ENCODE results near the gene TEX19. TPM values are rescaled to one million over a fixed set of nuclear protein-coding genes. Genes with fewer than 3 reads are reported as not detected.

TEX19 gene
- total RNA-seq, 1 experiment from 2014 or later = not detected

GRCh38 chr17:82390860-82391435 lies 31.9 kb downstream of the TEX19 start:
- peaks cover 26% of the 10 kb centered on the region for H3K27me3 Mint-ChIP-seq (ENCODE audit: unreplicated experiment)
- H3K4me3 Mint-ChIP-seq (ENCODE audit: low read depth, unreplicated experiment) = no peak overlapping the region
- no peak overlapping the region for H3K27ac Mint-ChIP-seq (ENCODE audit: unreplicated experiment)
- intact Hi-C loops (cut with micrococcal nuclease; ENCODE audit: unreplicated experiment) = no loop called here
- peaks cover 11% of the 10 kb centered on the region for H3K4me1 Mint-ChIP-seq (ENCODE audit: low read depth, unreplicated experiment)
- DNase-seq = no peak
- H3K9me3 Mint-ChIP-seq (ENCODE audit: low read depth, unreplicated experiment) = no peaks in the 10 kb centered on the region
- CTCF ChIA-PET = no interaction called here
- no TSS peak for BruUV-seq (replicated peaks)
- H3K36me3 Mint-ChIP-seq (ENCODE audit: insufficient read depth, unreplicated experiment) = peaks cover 4% of the 10 kb centered on the region
- no peak for TF ChIP-seq CTCF (IDR thresholded peaks at IDR 0.05; ENCODE audit: unreplicated experiment)

GRCh38 chr17:82391496-82392066 lies 32.5 kb downstream of the TEX19 start:
- intact Hi-C loops (cut with micrococcal nuclease; ENCODE audit: unreplicated experiment) = no loop called here
- peaks cover 11% of the 10 kb centered on the region for H3K4me1 Mint-ChIP-seq (ENCODE audit: low read depth, unreplicated experiment)
- TF ChIP-seq CTCF (IDR thresholded peaks at IDR 0.05; ENCODE audit: unreplicated experiment) = no peak
- peaks cover 19% of the 10 kb centered on the region for H3K27me3 Mint-ChIP-seq (ENCODE audit: unreplicated experiment)
- no peak for DNase-seq
- no peak overlapping the region for H3K4me3 Mint-ChIP-seq (ENCODE audit: low read depth, unreplicated experiment)
- no TSS peak for BruUV-seq (replicated peaks)
- H3K27ac Mint-ChIP-seq (ENCODE audit: unreplicated experiment) = no peak overlapping the region
- no peaks in the 10 kb centered on the region for H3K9me3 Mint-ChIP-seq (ENCODE audit: low read depth, unreplicated experiment)
- CTCF ChIA-PET = no interaction called here
- H3K36me3 Mint-ChIP-seq (ENCODE audit: insufficient read depth, unreplicated experiment) = peaks cover 4% of the 10 kb centered on the region

- Mint-ChIP-seq H3K27ac (ENCODE audit: unreplicated experiment) (no peak overlapping the region), H3K27me3 (ENCODE audit: unreplicated experiment) (peaks cover 11% of the 10 kb centered on the region), H3K36me3 (ENCODE audit: insufficient read depth, unreplicated experiment) (peaks cover 4% of the 10 kb centered on the region), H3K9me3 (ENCODE audit: low read depth, unreplicated experiment) (no peaks in the 10 kb centered on the region), H3K4me3 (ENCODE audit: low read depth, unreplicated experiment) (no peak overlapping the region), H3K4me1 (ENCODE audit: low read depth, unreplicated experiment) (peaks cover 10% of the 10 kb centered on the region)
- BruUV-seq (replicated peaks) = no TSS peak
- CTCF ChIA-PET = no interaction called here
- no peak for TF ChIP-seq CTCF (IDR thresholded peaks at IDR 0.05; ENCODE audit: unreplicated experiment)
- DNase-seq = no peak
- intact Hi-C loops (cut with micrococcal nuclease; ENCODE audit: unreplicated experiment) = no loop called here
These were observed 33.3 kb downstream of the TEX19 start for GRCh38 chr17:82392209-82392920.

- no TSS peak for BruUV-seq (replicated peaks)
- intact Hi-C loops (cut with micrococcal nuclease; ENCODE audit: unreplicated experiment) = no loop called here
- CTCF ChIA-PET = no interaction called here
- no peak overlapping the region for H3K4me3 Mint-ChIP-seq (ENCODE audit: low read depth, unreplicated experiment)
- peaks cover 4% of the 10 kb centered on the region for H3K4me1 Mint-ChIP-seq (ENCODE audit: low read depth, unreplicated experiment)
- H3K36me3 Mint-ChIP-seq (ENCODE audit: insufficient read depth, unreplicated experiment) = peaks cover 4% of the 10 kb centered on the region
- DNase-seq = no peak
- TF ChIP-seq CTCF (IDR thresholded peaks at IDR 0.05; ENCODE audit: unreplicated experiment) = no peak
- H3K27ac Mint-ChIP-seq (ENCODE audit: unreplicated experiment) = no peak overlapping the region
- H3K27me3 Mint-ChIP-seq (ENCODE audit: unreplicated experiment) = peaks cover 6% of the 10 kb centered on the region
- H3K9me3 Mint-ChIP-seq (ENCODE audit: low read depth, unreplicated experiment) = no peaks in the 10 kb centered on the region
These were observed 33.9 kb downstream of the TEX19 start for GRCh38 chr17:82392941-82393340.

Measured in Calu3 (cell line).